Sigmoid colon (tissue), 7 donors: ENCODE results near the gene FBXO48. TPM values are rescaled to one million over a fixed set of nuclear protein-coding genes. Genes with fewer than 3 reads are reported as not detected.
A peak's percentile ranks its signal among the peaks of the same experiment; 100 is the strongest.

Experiments
- DNase-seq: peaks from one replicate; pipeline ENCODE4 v3.0.0-alpha.2; 2019
- H3K27ac ChIP-seq, 4 donors: fragments of 200-600 bp; sonication (generic); one replicate each; pipeline ENCODE4 v1.5.1; 2016 to 2019; ENCODE audit warnings: mild to moderate bottlenecking in 1 of 4
- H3K27me3 ChIP-seq, 3 donors: fragments of 200-600 bp; sonication (generic); one replicate each; pipeline ENCODE4 v1.5.1; 2019; ENCODE audit warnings: mild to moderate bottlenecking in 1 of 3
- H3K36me3 ChIP-seq, 4 donors: fragments of 200-600 bp; sonication (generic); one replicate each; pipeline ENCODE4 v1.5.1; 2016 to 2019
- H3K4me1 ChIP-seq, 4 donors: fragments of 200-600 bp; sonication (generic); one replicate each; pipeline ENCODE4 v1.5.1; 2017 to 2019
- H3K4me3 ChIP-seq, 4 donors: fragments of 200-600 bp; sonication (generic); one replicate each; pipeline ENCODE4 v1.5.1; 2017 to 2019; ENCODE audit warnings: mild to moderate bottlenecking in 2 of 4, moderate library complexity in 1 of 4
- H3K9me3 ChIP-seq, 4 donors: fragments of 200-600 bp in 3 of 4; sonication (generic) in 3 of 4; one replicate each; pipeline versions ENCODE4 v1.5.1 to v1.6.1; 2013 to 2019
- CTCF ChIP-seq, 4 experiments: fragments of 450-650 bp in 3 of 4; fragments of 200-600 bp in 1 of 4; IDR thresholded peaks; one replicate each; pipeline ENCODE4 v1.5.1; 2016 to 2019; ENCODE audit warnings: antibody characterized with exemption in 4 of 4, mild to moderate bottlenecking in 3 of 4, moderate library complexity in 2 of 4
- EP300 ChIP-seq, 4 donors: sonication (generic); formaldehyde crosslinking; IDR thresholded peaks; one replicate each; pipeline ENCODE4 v1.6.1; 2017; ENCODE audit warnings: antibody characterized with exemption in 4 of 4
- POLR2A ChIP-seq, 2 donors: fragments of 450-650 bp; IDR thresholded peaks; one replicate each; pipeline ENCODE4 v1.6.1; 2016; ENCODE audit warnings: antibody characterized with exemption in 2 of 2, mild to moderate bottlenecking in 2 of 2, moderate library complexity in 2 of 2
- POLR2AphosphoS5 ChIP-seq, 4 donors: sonication (generic); formaldehyde crosslinking; IDR thresholded peaks; one replicate each; pipeline ENCODE4 v1.6.1; 2017; ENCODE audit warnings: antibody characterized with exemption in 4 of 4
- WGBS, 2 donors: extraction: QIAGEN DNeasy Blood & Tissue Kit; methylation state at CpG; one replicate each; pipeline ENCODE4 v1.1.7; 2013; 5-methylcytosine and 5-hydroxymethylcytosine counted together
- intact Hi-C: fragments of 100-400 bp; cut with DNase I; formaldehyde crosslinking; loops from one replicate; pipeline ENCODE4 v1.15.1; 2023
- polyA plus RNA-seq, 3 donors: library from polyadenylated mRNA; stranded (reverse); fragments of 200-250 nt; gene quantifications; one replicate each; pipeline ENCODE4 v1.2.3, GENCODE V29; 2013
- total RNA-seq, 4 donors: library from RNA; depleted of rRNA; stranded (reverse); fragments of >200 nt; gene quantifications; one replicate each; pipeline ENCODE4 v1.1.0, GENCODE V29; 2016
- donor health status: healthy with polysubstance abuse.
- donor health status: Bipolar disorder and iron deficiency.
- donor health status: healthy.

The FBXO48 gene
- total RNA-seq, result 1 to 10 TPM in 1 of 4 donors, under 1 TPM in 3; 0.55 to 1.1 (median 0.83) TPM
- polyA plus RNA-seq, result 1 to 10 TPM in 1 of 3 donors, under 1 TPM in 2; 0.60 to 1.2 (median 0.70) TPM

- intact Hi-C loops, result loop anchor here (5.0 to 10.0 kb wide), 3 partner anchors 250 to 1177 kb away; partner anchors contain the start of gene AAK1
- Histone ChIP-seq H3K9me3 (no peaks in the 10 kb centered on the region), H3K4me1 (peaks cover 0 to 25% (median 18%) of the 10 kb centered on the region in 4 donors), H3K4me3 (peak within 1 kb of the TSS; percentile 69 to 90 (median 88)), H3K27me3 (no peaks in the 10 kb centered on the region), H3K36me3 (no peaks in the 10 kb centered on the region), H3K27ac (peak within 1 kb of the TSS; percentile 83 to 93 (median 88))
- 0 to 1% methylated on average over 82 of the region's 82 CpGs for WGBS, 2 donors
- peak; percentile 99 for DNase-seq
- peak in 1 of 4 donors; percentile 5 for TF ChIP-seq EP300 (IDR thresholded peaks at IDR 0.05)
- TF ChIP-seq POLR2AphosphoS5 (IDR thresholded peaks at IDR 0.05), result peak; percentile 43 to 85 (median 76)
- TF ChIP-seq POLR2A (IDR thresholded peaks at IDR 0.05), result peak in 1 of 2 donors; percentile 9
- TF ChIP-seq CTCF (IDR thresholded peaks at IDR 0.05), result no peak
These were observed at the start of gene FBXO48, which contains the start of gene APLF for GRCh38 chr2:68467077-68467960. Gene FBXO48 (minus strand): TSS chr2:68467294. CDS start chr2:68465145, 2,149 bp downstream. Gene APLF (plus strand): TSS chr2:68467585. CDS start chr2:68467732, 147 bp downstream.

GRCh38 chr2:68516051-68516955, 49.2 kb upstream of the FBXO48 start:
- 79 to 91% methylated on average over 5 of the region's 5 CpGs for WGBS, 2 donors
- Histone ChIP-seq H3K4me1 (no peaks in the 10 kb centered on the region), H3K9me3 (no peaks in the 10 kb centered on the region), H3K27me3 (no peaks in the 10 kb centered on the region), H3K4me3 (no peak overlapping the region), H3K36me3 (no peaks in the 10 kb centered on the region), H3K27ac (no peak overlapping the region)
- TF ChIP-seq CTCF (IDR thresholded peaks at IDR 0.05) (no peak), EP300 (IDR thresholded peaks at IDR 0.05) (no peak), POLR2AphosphoS5 (IDR thresholded peaks at IDR 0.05) (no peak), POLR2A (IDR thresholded peaks at IDR 0.05) (no peak)
- intact Hi-C loops, result loop anchor here (10.0 kb wide), 1 partner anchor 62 kb away; no protein-coding TSS in a partner anchor
- no peak for DNase-seq

GRCh38 chr2:68514316-68514929, 47.3 kb upstream of the FBXO48 start:
- H3K4me1 ChIP-seq, result no peaks in the 10 kb centered on the region

GRCh38 chr2:68512966-68513365, 45.9 kb upstream of the FBXO48 start:
- DNase-seq, result no peak
- intact Hi-C loops, result loop anchor here (10.0 kb wide), 1 partner anchor 58 kb away; no protein-coding TSS in a partner anchor
- Histone ChIP-seq H3K4me1 (no peaks in the 10 kb centered on the region), H3K9me3 (no peaks in the 10 kb centered on the region), H3K36me3 (no peaks in the 10 kb centered on the region), H3K4me3 (no peak overlapping the region), H3K27ac (no peak overlapping the region), H3K27me3 (no peaks in the 10 kb centered on the region)
- WGBS, 2 donors, result 61 to 89% methylated on average over 1 of the region's 1 CpG
- no peak for TF ChIP-seq EP300 (IDR thresholded peaks at IDR 0.05)
- TF ChIP-seq CTCF (IDR thresholded peaks at IDR 0.05), result no peak
- no peak for TF ChIP-seq POLR2A (IDR thresholded peaks at IDR 0.05)
- TF ChIP-seq POLR2AphosphoS5 (IDR thresholded peaks at IDR 0.05), result no peak

More at GRCh38 chr2:68514316-68514929, 47.3 kb upstream of the FBXO48 start:
- intact Hi-C loops, result loop anchor here (10.0 kb wide), 1 partner anchor 60 kb away; no protein-coding TSS in a partner anchor
- no peak for DNase-seq
- no peaks in the 10 kb centered on the region for H3K27me3 ChIP-seq
- no peak overlapping the region for H3K27ac ChIP-seq
- no peak for TF ChIP-seq POLR2AphosphoS5 (IDR thresholded peaks at IDR 0.05)
- WGBS, 2 donors, result 19 to 71% methylated on average over 2 of the region's 2 CpGs
- H3K9me3 ChIP-seq, result no peaks in the 10 kb centered on the region
- no peak overlapping the region for H3K4me3 ChIP-seq
- no peaks in the 10 kb centered on the region for H3K36me3 ChIP-seq
